ENCODE data around the gene ZNF521.

- no peak for TF ChIP-seq CTCF (IDR thresholded peaks at IDR 0.05)
- no peak for TF ChIP-seq ZFX (IDR thresholded peaks at IDR 0.05; ENCODE audit: borderline replicate concordance)
Measured at GRCh38 chr18:25080211-25080610, 271.8 kb downstream of the ZNF521 start.

All from 22Rv1 (cell line).